Activated naive CD8-positive, alpha-beta T cell treated with anti-CD3 and anti-CD28 coated beads, Interleukin-2, amount 50 U/mL, for 24 hours (primary cell): Measurements from ENCODE around the gene RAD18.

Experiments used
- ATAC-seq: fragments of 150-1000 bp; cut with Tn5 transposase; one replicate; pipeline ENCODE4 v1.10.0; 2021
- DNase-seq: peaks from one replicate; pipeline ENCODE4 v3.0.0; 2021
- H3K27ac Mint-ChIP-seq: one replicate; pipeline ENCODE4 v1.8.0; 2021; ENCODE audit warnings: mild to moderate bottlenecking, mixed read lengths
- H3K27me3 Mint-ChIP-seq: one replicate; pipeline ENCODE4 v1.8.0; 2021; ENCODE audit warnings: mixed read lengths
- H3K36me3 Mint-ChIP-seq: one replicate; pipeline ENCODE4 v1.8.0; 2021; ENCODE audit warnings: low read depth, mixed read lengths
- H3K4me1 Mint-ChIP-seq: one replicate; pipeline ENCODE4 v1.8.0; 2021; ENCODE audit warnings: mixed read lengths
- H3K4me3 Mint-ChIP-seq: one replicate; pipeline ENCODE4 v1.8.0; 2021; ENCODE audit warnings: mild to moderate bottlenecking, moderate library complexity, mixed read lengths
- H3K9me3 Mint-ChIP-seq: one replicate; pipeline ENCODE4 v1.8.0; 2021; ENCODE audit warnings: mixed read lengths

The RAD18 gene

GRCh38 chr3:8964436-8965370 is 1.4 kb upstream of the RAD18 start:
- H3K9me3 Mint-ChIP-seq, result no peaks in the 10 kb centered on the region
- H3K36me3 Mint-ChIP-seq, result peaks cover 11% of the 10 kb centered on the region
- peaks cover 34% of the 10 kb centered on the region for H3K4me1 Mint-ChIP-seq

GRCh38 chr3:8962226-8962861 is 928 bp downstream of the RAD18 start:
- H3K27ac Mint-ChIP-seq, result peak overlapping the region; percentile 95
- H3K4me1 Mint-ChIP-seq, result peaks cover 38% of the 10 kb centered on the region
- peaks cover 30% of the 10 kb centered on the region for H3K36me3 Mint-ChIP-seq

More at GRCh38 chr3:8964436-8965370, 1.4 kb upstream of the RAD18 start:
- DNase-seq (no peak), ATAC-seq (no peak)
- peaks cover 8% of the 10 kb centered on the region for H3K27me3 Mint-ChIP-seq
- H3K4me3 Mint-ChIP-seq, result no peak overlapping the region
- H3K27ac Mint-ChIP-seq, result no peak overlapping the region

GRCh38 chr3:8959668-8960067 is 3.6 kb downstream of the RAD18 start:
- Mint-ChIP-seq H3K4me1 (peaks cover 38% of the 10 kb centered on the region), H3K36me3 (peaks cover 41% of the 10 kb centered on the region), H3K9me3 (no peaks in the 10 kb centered on the region), H3K27ac (no peak overlapping the region), H3K27me3 (peaks cover 2% of the 10 kb centered on the region), H3K4me3 (no peak overlapping the region)
- DNase-seq (no peak), ATAC-seq (no peak)

More at GRCh38 chr3:8962226-8962861, 928 bp downstream of the RAD18 start:
- Mint-ChIP-seq H3K9me3 (no peaks in the 10 kb centered on the region), H3K27me3 (peaks cover 2% of the 10 kb centered on the region), H3K4me3 (peak overlapping the region; percentile 83)
- no peak for ATAC-seq
- no peak for DNase-seq

GRCh38 chr3:8954938-8955763 is 8.1 kb downstream of the RAD18 start:
- no peaks in the 10 kb centered on the region for H3K9me3 Mint-ChIP-seq
- H3K36me3 Mint-ChIP-seq, result peaks cover 35% of the 10 kb centered on the region
- DNase-seq, result no peak
- H3K27me3 Mint-ChIP-seq, result no peaks in the 10 kb centered on the region
- peak; percentile 24 for ATAC-seq
- peaks cover 12% of the 10 kb centered on the region for H3K4me1 Mint-ChIP-seq
- no peak overlapping the region for H3K27ac Mint-ChIP-seq
- H3K4me3 Mint-ChIP-seq, result no peak overlapping the region

GRCh38 chr3:8953313-8953712 is 10.0 kb downstream of the RAD18 start:
- H3K27me3 Mint-ChIP-seq, result no peaks in the 10 kb centered on the region
- H3K4me1 Mint-ChIP-seq, result peaks cover 4% of the 10 kb centered on the region
- no peak overlapping the region for H3K4me3 Mint-ChIP-seq
- no peak for ATAC-seq
- no peak overlapping the region for H3K27ac Mint-ChIP-seq
- no peaks in the 10 kb centered on the region for H3K9me3 Mint-ChIP-seq
- peaks cover 27% of the 10 kb centered on the region for H3K36me3 Mint-ChIP-seq
- no peak for DNase-seq

GRCh38 chr3:8952130-8952529 is 11.1 kb downstream of the RAD18 start:
- Mint-ChIP-seq H3K9me3 (no peaks in the 10 kb centered on the region), H3K36me3 (peaks cover 25% of the 10 kb centered on the region), H3K27ac (no peak overlapping the region), H3K27me3 (no peaks in the 10 kb centered on the region), H3K4me3 (no peak overlapping the region), H3K4me1 (peaks cover 4% of the 10 kb centered on the region)
- no peak for ATAC-seq
- DNase-seq, result no peak

- H3K27ac Mint-ChIP-seq, result no peak overlapping the region
- H3K4me1 Mint-ChIP-seq, result no peaks in the 10 kb centered on the region
- H3K9me3 Mint-ChIP-seq, result peaks cover 16% of the 10 kb centered on the region
- DNase-seq, result no peak
- H3K36me3 Mint-ChIP-seq, result peaks cover 65% of the 10 kb centered on the region
- no peaks in the 10 kb centered on the region for H3K27me3 Mint-ChIP-seq
- H3K4me3 Mint-ChIP-seq, result no peak overlapping the region
- ATAC-seq, result no peak
Measured at GRCh38 chr3:8945890-8946600, 17.2 kb downstream of the RAD18 start.

GRCh38 chr3:8942746-8943488 is 20.4 kb downstream of the RAD18 start:
- Mint-ChIP-seq H3K4me3 (no peak overlapping the region), H3K9me3 (peaks cover 16% of the 10 kb centered on the region), H3K27ac (no peak overlapping the region), H3K27me3 (no peaks in the 10 kb centered on the region), H3K36me3 (peaks cover 74% of the 10 kb centered on the region), H3K4me1 (no peaks in the 10 kb centered on the region)
- no peak for ATAC-seq
- DNase-seq, result no peak

- no peaks in the 10 kb centered on the region for H3K27me3 Mint-ChIP-seq
- no peak overlapping the region for H3K4me3 Mint-ChIP-seq
- H3K36me3 Mint-ChIP-seq, result peaks cover 72% of the 10 kb centered on the region
- H3K9me3 Mint-ChIP-seq, result peaks cover 16% of the 10 kb centered on the region
- H3K4me1 Mint-ChIP-seq, result no peaks in the 10 kb centered on the region
- no peak overlapping the region for H3K27ac Mint-ChIP-seq
- ATAC-seq, result no peak
- DNase-seq, result no peak
Measured at GRCh38 chr3:8942115-8942514, 21.2 kb downstream of the RAD18 start.

- ATAC-seq, result no peak
- H3K27me3 Mint-ChIP-seq, result no peaks in the 10 kb centered on the region
- no peaks in the 10 kb centered on the region for H3K4me1 Mint-ChIP-seq
- no peak overlapping the region for H3K27ac Mint-ChIP-seq
- peaks cover 4% of the 10 kb centered on the region for H3K9me3 Mint-ChIP-seq
- peaks cover 52% of the 10 kb centered on the region for H3K36me3 Mint-ChIP-seq
- no peak overlapping the region for H3K4me3 Mint-ChIP-seq
- no peak for DNase-seq
Measured at GRCh38 chr3:8938021-8938420, 25.3 kb downstream of the RAD18 start.

- Mint-ChIP-seq H3K9me3 (no peaks in the 10 kb centered on the region), H3K4me1 (no peaks in the 10 kb centered on the region), H3K4me3 (no peak overlapping the region), H3K36me3 (peaks cover 45% of the 10 kb centered on the region), H3K27ac (no peak overlapping the region), H3K27me3 (no peaks in the 10 kb centered on the region)
- no peak for ATAC-seq
- DNase-seq, result no peak
Measured at GRCh38 chr3:8937064-8938020, 25.9 kb downstream of the RAD18 start.

- no peak for ATAC-seq
- H3K4me1 Mint-ChIP-seq, result no peaks in the 10 kb centered on the region
- H3K27ac Mint-ChIP-seq, result no peak overlapping the region
- H3K36me3 Mint-ChIP-seq, result peaks cover 23% of the 10 kb centered on the region
- H3K27me3 Mint-ChIP-seq, result no peaks in the 10 kb centered on the region
- H3K4me3 Mint-ChIP-seq, result no peak overlapping the region
- no peaks in the 10 kb centered on the region for H3K9me3 Mint-ChIP-seq
- DNase-seq, result no peak
Measured at GRCh38 chr3:8932507-8932906, 30.8 kb downstream of the RAD18 start.

- H3K9me3 Mint-ChIP-seq, result no peaks in the 10 kb centered on the region
- ATAC-seq, result no peak
- H3K27ac Mint-ChIP-seq, result no peak overlapping the region
- no peak overlapping the region for H3K4me3 Mint-ChIP-seq
- no peaks in the 10 kb centered on the region for H3K27me3 Mint-ChIP-seq
- no peaks in the 10 kb centered on the region for H3K4me1 Mint-ChIP-seq
- DNase-seq, result no peak
- H3K36me3 Mint-ChIP-seq, result peaks cover 25% of the 10 kb centered on the region
Measured at GRCh38 chr3:8931342-8931741, 31.9 kb downstream of the RAD18 start.
